ENCODE measurements around the gene ZDHHC13.
A peak's percentile ranks its signal among the peaks of the same experiment; 100 is the strongest.
"Not testable (repeated sequence)": the region's sequence is repeated elsewhere in the genome, so short reads cannot be mapped to it uniquely, and the experiment has no call there.

The ZDHHC13 gene

DNA sequence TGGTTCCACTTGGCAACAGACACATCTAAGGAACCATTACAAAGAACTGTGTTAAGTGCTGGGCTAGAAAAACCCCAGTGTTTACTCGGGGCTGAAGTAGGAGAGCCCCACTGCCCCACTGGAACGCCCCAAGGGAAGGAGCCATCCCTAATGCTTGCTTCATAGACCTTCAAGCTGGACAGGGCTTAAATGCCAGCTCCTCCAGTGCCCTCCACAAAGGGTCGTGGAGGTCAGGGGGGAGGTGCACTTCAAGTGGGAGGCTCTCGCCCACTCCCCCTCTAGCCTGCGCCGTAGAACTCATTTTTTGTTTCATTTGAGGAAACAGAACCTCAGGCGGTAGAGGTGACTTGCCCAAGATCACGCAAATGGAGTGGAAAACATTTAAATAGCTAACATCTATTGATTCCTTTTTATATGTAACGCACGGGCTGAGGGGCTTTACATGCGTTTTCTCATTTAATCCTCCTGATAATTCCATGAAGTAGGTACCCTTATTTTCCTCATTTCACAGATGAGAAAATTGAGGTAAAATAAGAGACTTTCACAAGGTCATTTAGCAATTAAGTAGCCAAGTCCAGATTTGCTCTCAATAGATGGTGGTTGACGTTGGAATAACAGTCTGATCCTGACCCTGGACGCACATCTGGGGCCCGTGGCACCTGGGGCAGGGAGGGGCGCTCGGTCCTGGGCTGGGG is 545 bp upstream of the ZDHHC13 start:
- TF ChIP-seq, protein P1, sequence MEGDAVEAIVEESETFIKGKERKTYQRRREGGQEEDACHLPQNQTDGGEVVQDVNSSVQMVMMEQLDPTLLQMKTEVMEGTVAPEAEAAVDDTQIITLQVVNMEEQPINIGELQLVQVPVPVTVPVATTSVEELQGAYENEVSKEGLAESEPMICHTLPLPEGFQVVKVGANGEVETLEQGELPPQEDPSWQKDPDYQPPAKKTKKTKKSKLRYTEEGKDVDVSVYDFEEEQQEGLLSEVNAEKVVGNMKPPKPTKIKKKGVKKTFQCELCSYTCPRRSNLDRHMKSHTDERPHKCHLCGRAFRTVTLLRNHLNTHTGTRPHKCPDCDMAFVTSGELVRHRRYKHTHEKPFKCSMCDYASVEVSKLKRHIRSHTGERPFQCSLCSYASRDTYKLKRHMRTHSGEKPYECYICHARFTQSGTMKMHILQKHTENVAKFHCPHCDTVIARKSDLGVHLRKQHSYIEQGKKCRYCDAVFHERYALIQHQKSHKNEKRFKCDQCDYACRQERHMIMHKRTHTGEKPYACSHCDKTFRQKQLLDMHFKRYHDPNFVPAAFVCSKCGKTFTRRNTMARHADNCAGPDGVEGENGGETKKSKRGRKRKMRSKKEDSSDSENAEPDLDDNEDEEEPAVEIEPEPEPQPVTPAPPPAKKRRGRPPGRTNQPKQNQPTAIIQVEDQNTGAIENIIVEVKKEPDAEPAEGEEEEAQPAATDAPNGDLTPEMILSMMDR (IDR thresholded peaks at IDR 0.05; ENCODE audit: extremely low read depth, missing control alignments) = no peak
- DNase-seq (ENCODE audit: low spot score) = peak; percentile 42

DNA sequence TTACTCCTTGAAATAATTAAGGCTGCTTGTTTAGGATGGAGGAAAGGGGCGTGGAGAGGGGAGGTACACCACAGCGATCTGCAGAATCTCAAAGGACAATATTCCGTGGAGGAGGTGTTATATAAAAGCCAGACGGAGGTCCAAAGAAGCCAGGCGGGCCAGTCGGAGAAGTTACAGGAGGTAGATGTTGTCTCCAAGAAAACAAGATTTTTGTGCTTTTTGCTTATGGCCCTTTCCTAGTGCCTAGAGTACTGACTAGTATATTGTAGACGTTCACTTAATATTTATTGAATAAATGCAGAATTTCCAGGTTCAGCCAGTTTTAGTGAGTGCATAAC is 761 bp downstream of the ZDHHC13 start:
- no peak for DNase-seq (ENCODE audit: low spot score)

DNA sequence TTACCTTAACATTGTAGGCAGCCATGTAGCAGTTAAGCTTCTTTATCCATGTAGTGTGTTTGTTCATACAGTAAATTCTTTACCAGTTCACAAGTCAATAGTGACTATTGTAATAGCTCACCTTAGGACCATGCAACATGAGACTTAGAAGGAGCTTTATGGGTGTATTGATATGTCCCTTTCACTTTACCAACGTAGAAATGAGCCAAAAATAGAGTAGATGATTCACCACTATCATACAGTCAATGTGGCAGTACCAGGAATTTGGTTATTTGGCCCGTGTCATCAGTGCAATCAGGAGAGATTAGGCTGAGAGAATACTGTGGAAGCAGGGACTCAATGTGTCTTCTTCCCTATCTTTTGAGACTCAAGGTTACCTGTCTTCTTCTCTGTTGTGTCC is 4.7 kb downstream of the ZDHHC13 start:
- TF ChIP-seq, protein P1 (IDR thresholded peaks at IDR 0.05; ENCODE audit: extremely low read depth, missing control alignments) = no peak
- DNase-seq (ENCODE audit: low spot score) = no peak

More for the DNA sequence above, 761 bp downstream of the ZDHHC13 start:
- TF ChIP-seq, protein P1 (IDR thresholded peaks at IDR 0.05; ENCODE audit: extremely low read depth, missing control alignments) = no peak

DNA sequence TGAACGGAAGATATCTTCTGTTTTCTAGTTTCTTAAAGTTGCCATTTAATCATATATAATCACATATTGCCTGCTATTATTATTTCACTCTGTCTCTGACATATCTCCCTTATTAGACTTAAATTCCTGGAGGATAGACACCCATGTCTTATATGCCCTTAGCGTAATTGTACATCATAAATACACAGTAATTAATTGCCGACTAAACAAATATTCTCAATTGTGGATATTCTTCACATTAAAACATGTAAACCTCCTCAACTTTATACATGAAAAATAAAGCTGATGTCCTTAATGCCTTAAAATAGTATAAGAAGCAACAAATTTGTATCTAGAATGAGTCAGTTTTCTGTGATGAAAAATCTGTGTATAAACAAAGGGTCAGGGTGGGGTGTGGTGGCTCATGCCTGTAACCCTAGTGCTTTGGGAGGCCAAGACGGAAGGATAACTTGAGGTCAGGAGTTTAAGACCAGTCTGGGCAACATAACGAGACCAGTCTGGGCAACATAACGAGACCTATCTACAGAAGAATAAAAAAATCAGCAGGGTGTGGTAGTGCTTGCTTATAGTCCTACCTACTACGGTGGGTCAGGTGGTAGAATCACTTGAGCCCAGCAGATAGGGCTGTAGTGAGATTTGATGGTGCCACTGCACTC is 6.1 kb downstream of the ZDHHC13 start:
- no peak for DNase-seq (ENCODE audit: low spot score)
- TF ChIP-seq, protein P1 (IDR thresholded peaks at IDR 0.05; ENCODE audit: extremely low read depth, missing control alignments) = no peak

DNA sequence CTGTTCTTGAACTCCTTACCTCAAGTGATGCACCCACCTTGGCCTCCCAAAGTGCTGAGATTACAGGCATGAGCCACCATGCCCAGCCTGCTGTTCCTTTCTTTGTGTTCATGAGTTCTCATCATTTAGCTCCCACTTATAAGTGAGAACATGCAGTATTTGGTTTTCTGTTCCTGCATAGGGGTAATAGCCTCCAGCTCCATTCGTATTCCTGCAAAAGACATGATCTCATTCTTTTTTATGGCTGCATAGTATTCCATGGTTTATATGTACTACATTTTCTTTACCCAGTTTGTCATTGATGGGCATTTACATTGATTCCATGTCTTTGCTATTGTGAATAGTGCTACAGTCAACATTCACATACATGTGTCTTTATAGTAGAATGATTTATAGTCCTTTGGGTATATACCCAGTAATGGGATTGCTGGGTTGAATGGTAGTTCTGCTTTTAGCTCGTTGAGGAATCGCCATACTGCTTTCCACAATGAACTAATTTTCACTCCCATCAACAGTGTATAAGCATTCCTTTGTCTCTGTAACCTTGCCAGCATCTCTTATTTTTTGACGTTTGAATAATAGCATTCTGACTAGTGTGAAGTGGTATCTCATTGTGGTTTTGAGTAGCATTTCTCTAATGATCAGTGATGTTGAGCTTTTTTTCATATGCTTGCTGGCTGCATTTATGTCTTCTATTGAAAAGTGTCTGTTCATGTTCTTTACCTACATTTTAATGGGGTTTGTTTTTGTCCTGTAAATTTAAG is 9.8 kb downstream of the ZDHHC13 start:
- not testable (repeated sequence) for DNase-seq (ENCODE audit: low spot score)

DNA sequence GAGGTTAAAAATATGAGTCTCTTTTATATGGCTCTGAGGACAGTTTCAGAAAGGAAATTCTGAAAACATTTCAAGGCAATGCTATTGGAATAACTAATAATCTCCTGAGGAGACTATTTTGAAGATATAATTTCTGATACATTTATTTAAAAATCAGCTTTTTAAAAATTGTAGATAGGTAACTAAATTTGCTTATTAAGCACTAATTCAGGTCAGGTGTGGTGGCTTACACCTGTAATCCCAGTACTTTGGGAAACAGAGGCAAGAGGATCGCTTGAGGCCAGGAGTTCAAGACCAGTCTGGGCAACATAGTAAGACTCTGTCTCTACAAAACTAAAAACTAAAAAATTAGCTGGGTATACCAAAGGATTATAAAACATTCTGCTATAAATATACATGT is 17.0 kb downstream of the ZDHHC13 start:
- TF ChIP-seq, protein P1 (IDR thresholded peaks at IDR 0.05; ENCODE audit: extremely low read depth, missing control alignments) = no peak
- no peak for DNase-seq (ENCODE audit: low spot score)

DNA sequence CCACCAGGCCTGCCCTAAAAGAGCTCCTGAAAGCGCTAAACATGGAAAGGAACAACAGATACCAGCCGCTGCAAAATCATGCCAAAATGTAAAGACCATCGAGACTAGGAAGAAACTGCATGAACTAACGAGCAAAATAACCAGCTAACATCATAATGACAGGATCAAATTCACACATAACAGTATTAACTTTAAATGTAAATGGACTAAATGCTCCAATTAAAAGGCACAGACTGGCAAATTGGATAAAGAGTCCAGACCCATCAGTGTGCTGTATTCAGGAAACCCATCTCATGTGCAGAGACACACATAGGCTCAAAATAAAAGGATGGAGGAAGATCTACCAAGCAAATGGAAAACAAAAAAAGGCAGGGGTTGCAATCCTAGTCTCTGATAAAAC is 19.9 kb downstream of the ZDHHC13 start:
- not testable (repeated sequence) for DNase-seq (ENCODE audit: low spot score)

DNA sequence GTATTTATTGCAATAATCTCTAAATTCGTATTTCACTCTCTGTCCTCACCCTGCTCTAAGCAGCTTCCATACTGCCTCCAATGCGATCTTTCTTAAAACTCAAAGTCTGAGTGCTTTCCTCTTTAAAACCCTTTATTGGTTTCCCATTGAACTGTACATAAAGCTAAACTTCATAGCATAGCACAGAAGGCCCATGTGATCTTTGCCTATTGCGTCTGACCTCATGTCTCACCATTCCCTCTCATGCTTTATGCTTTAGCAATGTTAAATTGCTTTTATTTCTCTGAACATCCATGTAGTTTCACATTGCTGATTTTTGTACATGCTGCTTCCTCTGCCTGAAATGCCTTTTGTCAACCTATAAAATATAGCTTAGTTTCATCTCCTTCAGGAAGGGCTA is 28.4 kb downstream of the ZDHHC13 start:
- TF ChIP-seq, protein P1 (IDR thresholded peaks at IDR 0.05; ENCODE audit: extremely low read depth, missing control alignments) = no peak

More for the DNA sequence above, 28.4 kb downstream of the ZDHHC13 start:
- no peak for DNase-seq (ENCODE audit: low spot score)

Measured in GM20000 (cell line).